ENCODE data around the gene MTFMT. TPM values are rescaled to one million over a fixed set of nuclear protein-coding genes. Genes with fewer than 3 reads are reported as not detected.

The MTFMT gene
- total RNA-seq: 12.8 TPM

DNA sequence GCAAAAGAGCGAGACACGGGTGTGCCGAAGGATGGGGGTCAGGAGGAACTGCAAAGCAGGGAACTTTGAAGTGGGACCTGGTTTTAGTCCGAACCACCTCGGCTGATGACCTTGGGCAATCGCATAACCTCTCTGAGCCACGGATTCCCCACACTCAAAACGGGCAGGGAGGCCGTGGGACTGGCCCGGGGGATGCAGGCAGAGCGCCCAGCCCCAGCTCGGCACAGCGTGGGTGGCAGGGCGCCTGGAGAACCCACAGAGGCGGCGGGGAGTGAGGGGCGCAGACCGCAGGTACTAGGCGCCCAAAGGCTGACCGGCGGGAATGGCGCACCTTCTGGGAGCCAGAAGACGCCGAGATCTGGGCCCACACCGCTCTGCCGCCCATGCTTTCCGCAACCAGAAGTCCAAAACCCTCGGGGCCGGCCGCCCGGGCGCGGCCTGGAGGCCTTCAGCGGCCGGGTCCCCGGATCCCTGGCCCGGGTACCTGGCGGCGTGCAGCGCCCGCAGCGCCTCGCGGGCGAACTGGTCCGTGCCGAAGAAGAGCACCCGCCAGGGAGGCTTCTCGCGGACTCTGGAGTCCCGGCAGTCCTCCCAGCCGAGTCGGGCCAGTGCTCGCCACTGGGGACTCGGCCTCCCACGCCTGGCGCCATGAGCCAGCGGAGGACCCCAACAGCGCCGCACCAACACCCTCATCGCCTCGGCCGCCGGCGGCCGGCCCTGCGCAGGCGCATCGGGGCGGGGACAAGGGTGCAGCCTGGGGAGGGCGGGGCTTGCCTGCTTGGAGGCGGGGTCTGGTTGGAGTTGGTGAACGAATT, at the start of gene MTFMT:
Gene MTFMT, minus strand, starts transcription at position 719 of the 815 bp plus-strand sequence. Its CDS starts 26 bp downstream, at position 693.

GRCh38 chr15:65076486-65077290, 47.2 kb upstream of the MTFMT start, which contains the start of gene KBTBD13:
TSS of gene KBTBD13 (plus strand) at chr15:65076746. CDS start at chr15:65076816, 70 bp downstream.

DNA sequence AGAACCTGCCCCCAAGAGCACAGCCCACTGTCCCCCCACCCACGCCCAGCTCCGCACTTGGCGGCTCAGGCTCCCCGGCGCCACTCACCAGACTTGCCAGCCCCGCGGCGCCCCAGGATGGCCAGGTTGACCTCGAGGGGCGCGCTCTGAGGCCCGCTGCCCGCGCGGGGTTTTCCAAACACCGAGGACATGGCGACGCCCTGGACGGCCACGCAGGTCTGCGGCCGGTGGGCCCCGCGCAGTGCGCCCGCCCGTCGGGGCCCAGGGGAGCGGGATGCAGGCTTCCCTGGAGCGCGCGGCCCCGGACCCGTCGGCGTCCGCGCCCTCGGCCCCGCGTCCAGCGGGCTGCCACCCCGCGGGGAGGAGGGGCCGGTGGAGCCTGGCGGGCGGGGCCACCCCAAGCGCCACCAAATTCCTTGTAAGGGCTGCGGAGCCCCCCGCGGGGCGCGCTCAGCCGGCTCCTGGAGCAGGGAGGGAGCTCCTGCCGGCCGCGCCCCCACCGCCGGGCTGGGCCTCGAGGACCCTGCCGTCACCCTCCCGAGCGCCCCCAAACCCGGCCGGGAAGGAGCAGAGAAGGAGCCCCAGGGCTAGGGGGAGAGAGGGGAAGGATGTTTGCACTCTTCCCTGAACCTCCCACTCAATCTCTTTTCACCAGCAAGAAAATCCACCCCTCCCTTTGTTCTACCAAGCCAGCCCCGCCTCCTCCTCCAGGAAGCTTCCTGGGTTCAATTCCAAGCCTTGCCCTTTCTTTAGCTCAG, 38.4 kb upstream of the MTFMT start, which contains the start of gene RASL12:
Gene RASL12, minus strand, starts transcription at position 347 of the 758 bp plus-strand sequence. Its CDS starts 156 bp downstream, at position 191.

GRCh38 chr15:65044724-65045481, 15.5 kb upstream of the MTFMT start, which contains the start of gene SLC51B:
TSS of gene SLC51B (plus strand) at chr15:65045387. CDS start at chr15:65050005, 4,618 bp downstream.

DNA sequence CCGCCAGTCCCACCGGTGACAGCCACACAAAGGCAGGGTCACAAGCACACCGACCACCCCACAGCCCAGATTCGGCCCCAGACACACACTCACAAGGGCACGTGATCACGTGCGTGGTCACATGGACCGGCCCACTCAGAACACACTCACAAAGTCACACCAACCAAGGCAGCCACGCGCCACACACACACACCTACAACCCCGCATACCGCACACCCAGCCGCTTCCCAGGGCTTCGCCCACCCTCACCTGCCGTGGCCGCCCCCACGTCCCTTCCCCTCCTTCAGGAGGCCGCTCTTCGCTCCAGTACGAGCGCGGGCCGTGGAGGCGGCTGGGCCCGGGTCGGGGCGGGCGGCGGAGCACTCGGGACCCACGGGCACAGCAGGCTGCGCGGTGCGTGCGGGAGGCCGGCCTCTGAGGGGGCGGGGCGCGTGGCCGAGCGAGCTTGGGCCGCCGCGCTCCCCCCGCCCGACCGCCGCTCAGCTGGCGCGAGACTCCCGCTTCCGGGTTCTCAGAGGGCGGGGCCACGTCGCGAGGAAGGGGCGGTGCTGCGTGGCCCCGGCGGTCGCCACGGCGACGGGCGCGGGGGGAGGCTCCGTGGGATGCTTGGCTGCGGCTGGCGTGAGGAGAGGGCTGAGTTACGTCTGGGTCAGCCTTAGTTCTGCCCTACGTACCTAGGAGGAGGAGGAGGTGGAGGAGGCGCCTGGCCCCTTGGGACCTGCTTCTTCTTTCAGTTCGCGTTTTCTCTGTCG, 39.8 kb downstream of the MTFMT start, which contains the start of gene SPG21:
Gene SPG21, minus strand, starts transcription at position 499 of the 752 bp plus-strand sequence. CDS start 6,345 bp downstream, outside the sequence.

Other genes starting within 250 kb of the MTFMT start
- 9.1 TPM for gene PIF1, start 204.0 kb downstream of the MTFMT start, total RNA-seq
- gene PLEKHO2, start 187.7 kb downstream of the MTFMT start, total RNA-seq: 28.8 TPM
- 6.9 TPM for gene ANKDD1A, start 117.7 kb downstream of the MTFMT start, total RNA-seq
- gene SPG21, start 39.7 kb downstream of the MTFMT start, total RNA-seq: 79.1 TPM
- gene SLC51B, start 15.7 kb upstream of the MTFMT start, total RNA-seq: 1.5 TPM
- gene RASL12, start 38.4 kb upstream of the MTFMT start, total RNA-seq: 12.6 TPM
- gene KBTBD13, start 47.1 kb upstream of the MTFMT start, total RNA-seq: 1.2 TPM
- gene UBAP1L, start 85.6 kb upstream of the MTFMT start, total RNA-seq: 5.6 TPM
- 19.2 TPM for gene PDCD7, start 104.2 kb upstream of the MTFMT start, total RNA-seq
- 48.5 TPM for gene CLPX, start 155.7 kb upstream of the MTFMT start, total RNA-seq
- gene CILP, start 181.8 kb upstream of the MTFMT start, total RNA-seq: 9.8 TPM